Caco-2 (cell line): ENCODE data around the gene SLC6A8. TPM values are rescaled to one million over a fixed set of nuclear protein-coding genes. Genes with fewer than 3 reads are reported as not detected.

Source experiments
- BruUV-seq: library from RNA; stranded (reverse); fragments of 400-500 nt; replicated peaks from 2 replicates; lab custom pipeline; 2021; lab: Mats Ljungman, UMichigan
- CTCF ChIA-PET: fragments of 300-600 bp; sonication (Branson Sonifier 250); formaldehyde crosslinking; loops from one replicate; lab custom pipeline; 2022; ENCODE audit warnings: antibody characterized with exemption; lab: Charles Lee
- POLR2A ChIA-PET: fragments of 300-600 bp; sonication (Branson Sonifier 250); formaldehyde crosslinking; loops from one replicate; lab custom pipeline; 2022; ENCODE audit warnings: antibody characterized with exemption; lab: Charles Lee
- DNase-seq, 2 experiments: peaks; one replicate each; pipeline versions ENCODE4 v3.0.0 to v3.0.0-alpha.2; 2020 to 2022
- H3K27me3 ChIP-seq: replicated peaks from 2 replicates; pipeline ENCODE4 v1.6.0; 2011; ENCODE audit warnings: low read length; ENCODE audit not compliant: control insufficient read depth, insufficient read depth
- H3K36me3 ChIP-seq: 2 replicates; pipeline ENCODE4 v1.5.1; 2011; ENCODE audit warnings: low read length; ENCODE audit not compliant: control insufficient read depth, insufficient read depth
- H3K4me1 ChIP-seq: fragments of 250-450 bp; sonication (Bioruptor Pico); 2 replicates; pipeline ENCODE4 v1.5.1; 2020; ENCODE audit warnings: mild to moderate bottlenecking
- H3K4me3 ChIP-seq: 2 replicates; pipeline ENCODE4 v1.5.1; 2011; ENCODE audit warnings: low read depth, mild to moderate bottlenecking, control low read depth, low read length
- H3K9me3 ChIP-seq: fragments of 250-450 bp; sonication (Bioruptor Pico); 2 replicates; pipeline ENCODE4 v1.5.1; 2020; ENCODE audit warnings: mild to moderate bottlenecking, moderate library complexity
- H3K27ac Mint-ChIP-seq: one replicate; pipeline ENCODE4 v1.8.0; 2022; ENCODE audit warnings: mixed read lengths; ENCODE audit not compliant: unreplicated experiment
- H3K27me3 Mint-ChIP-seq: one replicate; pipeline ENCODE4 v1.8.0; 2022; ENCODE audit warnings: mixed read lengths; ENCODE audit not compliant: insufficient read depth, unreplicated experiment
- H3K36me3 Mint-ChIP-seq: one replicate; pipeline ENCODE4 v1.8.0; 2022; ENCODE audit warnings: mild to moderate bottlenecking, mixed read lengths; ENCODE audit not compliant: insufficient read depth, unreplicated experiment
- H3K4me1 Mint-ChIP-seq: one replicate; pipeline ENCODE4 v1.8.0; 2022; ENCODE audit warnings: low read depth, mixed read lengths; ENCODE audit not compliant: unreplicated experiment
- H3K4me3 Mint-ChIP-seq: one replicate; pipeline ENCODE4 v1.8.0; 2022; ENCODE audit warnings: mild to moderate bottlenecking, moderate library complexity, mixed read lengths; ENCODE audit not compliant: unreplicated experiment
- H3K9me3 Mint-ChIP-seq: one replicate; pipeline ENCODE4 v1.8.0; 2022; ENCODE audit warnings: mixed read lengths; ENCODE audit not compliant: unreplicated experiment
- CTCF ChIP-seq, 2 experiments: fragments of 200-600 bp in 1 of 2; IDR thresholded peaks; 1 replicate in 1 of 2; 2 replicates in 1 of 2; pipeline versions ENCODE4 v1.5.1 to v1.8.0; 2011 to 2022; ENCODE audit warnings: antibody characterized with exemption in 1 of 2, control low read depth in 1 of 2, inconsistent platforms in 1 of 2, low read depth in 1 of 2, low read length in 1 of 2, mild to moderate bottlenecking in 1 of 2, moderate library complexity in 1 of 2; ENCODE audit not compliant: insufficient read depth in 1 of 2, severe bottlenecking in 1 of 2, unreplicated experiment in 1 of 2
- intact Hi-C: fragments of 100-400 bp; cut with micrococcal nuclease; formaldehyde crosslinking; loops from one replicate; pipeline ENCODE4 v1.10.0; 2022; ENCODE audit not compliant: unreplicated experiment
- total RNA-seq: library from RNA; stranded (reverse); gene quantifications from 2 replicates; pipeline ENCODE4 v1.2.3, GENCODE V29; 2022

SLC6A8 gene
- total RNA-seq, 1 experiment from 2014 or later, result 8.8 TPM

- intact Hi-C loops, result no loop called here
- no peak overlapping the region for H3K4me3 ChIP-seq
- BruUV-seq, result no TSS peak
- ChIA-PET POLR2A (no interaction called here), CTCF (no interaction called here)
- H3K9me3 ChIP-seq, result no peaks in the 10 kb centered on the region
- no peak overlapping the region for H3K27ac Mint-ChIP-seq
- no peaks in the 10 kb centered on the region for H3K27me3 ChIP-seq
- H3K36me3 ChIP-seq, result no peaks in the 10 kb centered on the region
- DNase-seq, result no peak
- no peak overlapping the region for H3K4me3 Mint-ChIP-seq
- H3K27me3 Mint-ChIP-seq, result no peaks in the 10 kb centered on the region
- peaks cover 2% of the 10 kb centered on the region for H3K4me1 ChIP-seq
- no peaks in the 10 kb centered on the region for H3K9me3 Mint-ChIP-seq
- TF ChIP-seq CTCF (IDR thresholded peaks at IDR 0.05; ENCODE audit: insufficient read depth in 1 of 2, low read depth in 1 of 2, low read length in 1 of 2, severe bottlenecking in 1 of 2, unreplicated experiment in 1 of 2), result no peak
- no peaks in the 10 kb centered on the region for H3K4me1 Mint-ChIP-seq
- peaks cover 46% of the 10 kb centered on the region for H3K36me3 Mint-ChIP-seq
Observed at GRCh38 chrX:153717445-153717844, 29.7 kb downstream of the SLC6A8 start.

- H3K27ac Mint-ChIP-seq, result no peak overlapping the region
- CTCF ChIA-PET, result no interaction called here
- no peaks in the 10 kb centered on the region for H3K27me3 Mint-ChIP-seq
- no peaks in the 10 kb centered on the region for H3K4me1 Mint-ChIP-seq
- no peak overlapping the region for H3K4me3 Mint-ChIP-seq
- BruUV-seq, result no TSS peak
- H3K9me3 Mint-ChIP-seq, result no peaks in the 10 kb centered on the region
- peaks cover 47% of the 10 kb centered on the region for H3K36me3 Mint-ChIP-seq
- TF ChIP-seq CTCF (IDR thresholded peaks at IDR 0.05; ENCODE audit: insufficient read depth in 1 of 2, low read depth in 1 of 2, low read length in 1 of 2, severe bottlenecking in 1 of 2, unreplicated experiment in 1 of 2), result no peak
- H3K9me3 ChIP-seq, result no peaks in the 10 kb centered on the region
- H3K27me3 ChIP-seq, result no peaks in the 10 kb centered on the region
- intact Hi-C loops, result no loop called here
- no peak for DNase-seq
- H3K36me3 ChIP-seq, result no peaks in the 10 kb centered on the region
- POLR2A ChIA-PET, result no interaction called here
- no peak overlapping the region for H3K4me3 ChIP-seq
- peaks cover 6% of the 10 kb centered on the region for H3K4me1 ChIP-seq
Observed at GRCh38 chrX:153719238-153719637, 31.5 kb downstream of the SLC6A8 start.

GRCh38 chrX:153719701-153720100 is 32.0 kb downstream of the SLC6A8 start:
- H3K9me3 Mint-ChIP-seq, result no peaks in the 10 kb centered on the region
- H3K4me1 Mint-ChIP-seq, result no peaks in the 10 kb centered on the region
- POLR2A ChIA-PET, result no interaction called here
- intact Hi-C loops, result loop anchor here (5.0 kb wide), 1 partner anchor 73 kb away; the partner anchor contains the start of genes IDH3G and SSR4
- no peak for DNase-seq
- Histone ChIP-seq H3K4me3 (no peak overlapping the region), H3K27me3 (no peaks in the 10 kb centered on the region), H3K9me3 (no peaks in the 10 kb centered on the region), H3K4me1 (peaks cover 6% of the 10 kb centered on the region), H3K36me3 (no peaks in the 10 kb centered on the region)
- no peak overlapping the region for H3K4me3 Mint-ChIP-seq
- TF ChIP-seq CTCF (IDR thresholded peaks at IDR 0.05; ENCODE audit: insufficient read depth in 1 of 2, low read depth in 1 of 2, low read length in 1 of 2, severe bottlenecking in 1 of 2, unreplicated experiment in 1 of 2), result no peak
- no peak overlapping the region for H3K27ac Mint-ChIP-seq
- CTCF ChIA-PET, result no interaction called here
- peaks cover 45% of the 10 kb centered on the region for H3K36me3 Mint-ChIP-seq
- no TSS peak for BruUV-seq
- no peaks in the 10 kb centered on the region for H3K27me3 Mint-ChIP-seq
